Measurements from ENCODE around the gene SDC3.

Gene SDC3

GRCh38 chr1:30879940-30880677, 28.4 kb downstream of the SDC3 start:
- H3K27ac ChIP-seq = no peak overlapping the region

GRCh38 chr1:30879126-30879786, 29.3 kb downstream of the SDC3 start:
- TF ChIP-seq CTCF (conservative IDR thresholded peaks at IDR 0.05) (no peak), ZFX (IDR thresholded peaks at IDR 0.05) (no peak)
- H3K27ac ChIP-seq = no peak overlapping the region

More at GRCh38 chr1:30879940-30880677, 28.4 kb downstream of the SDC3 start:
- TF ChIP-seq ZFX (IDR thresholded peaks at IDR 0.05) (no peak), CTCF (conservative IDR thresholded peaks at IDR 0.05) (no peak)

GRCh38 chr1:30878559-30878958, 30.0 kb downstream of the SDC3 start:
- H3K27ac ChIP-seq = no peak overlapping the region
- TF ChIP-seq CTCF (conservative IDR thresholded peaks at IDR 0.05) (no peak), ZFX (IDR thresholded peaks at IDR 0.05) (no peak)

GRCh38 chr1:30878016-30878415, 30.5 kb downstream of the SDC3 start:
- TF ChIP-seq ZFX (IDR thresholded peaks at IDR 0.05) (no peak), CTCF (conservative IDR thresholded peaks at IDR 0.05) (no peak)
- H3K27ac ChIP-seq = no peak overlapping the region

GRCh38 chr1:30877205-30877912, 31.2 kb downstream of the SDC3 start:
- no peak for TF ChIP-seq ZFX (IDR thresholded peaks at IDR 0.05)
- no peak for TF ChIP-seq CTCF (conservative IDR thresholded peaks at IDR 0.05)
- no peak overlapping the region for H3K27ac ChIP-seq

GRCh38 chr1:30876451-30877204, 31.9 kb downstream of the SDC3 start:
- TF ChIP-seq ZFX (IDR thresholded peaks at IDR 0.05) = no peak
- no peak for TF ChIP-seq CTCF (conservative IDR thresholded peaks at IDR 0.05)
- no peak overlapping the region for H3K27ac ChIP-seq
